CD4-positive, alpha-beta memory T cell (primary cell): Measurements from ENCODE around the gene PCGF2. TPM values are rescaled to one million over a fixed set of nuclear protein-coding genes. Genes with fewer than 3 reads are reported as not detected.

ENCODE experiments used
- CTCF ChIA-PET: fragments of 350-600 bp; sonication (Branson Sonifier 250); formaldehyde crosslinking; loops from one replicate; lab custom pipeline; 2021; ENCODE audit warnings: inconsistent platforms; ENCODE audit not compliant: partially characterized antibody; lab: Charles Lee
- POLR2A ChIA-PET: fragments of 350-600 bp; sonication (Branson Sonifier 250); formaldehyde crosslinking; loops from one replicate; lab custom pipeline; 2021; ENCODE audit not compliant: partially characterized antibody; lab: Charles Lee
- DNase-seq, 5 donors: peaks; one replicate each; pipeline versions ENCODE4 v3.0.0 to v3.0.0-alpha.2; 2020 to 2022; ENCODE audit warnings: mixed read lengths in 1 of 5
- H3K27ac ChIP-seq: one replicate; pipeline ENCODE4 v1.7.0; 2013; ENCODE audit warnings: low read depth, low read length
- H3K27me3 ChIP-seq: 2 replicates; pipeline ENCODE4 v1.7.0; 2013; ENCODE audit warnings: mild to moderate bottlenecking, low read length, moderate library complexity; ENCODE audit not compliant: insufficient read depth
- H3K36me3 ChIP-seq: 2 replicates; pipeline ENCODE4 v1.7.0; 2013; ENCODE audit warnings: mild to moderate bottlenecking, low read length, moderate library complexity; ENCODE audit not compliant: insufficient read depth
- H3K4me1 ChIP-seq: 2 replicates; pipeline ENCODE4 v1.7.0; 2013; ENCODE audit warnings: mild to moderate bottlenecking, low read length, moderate library complexity; ENCODE audit not compliant: insufficient read depth
- H3K4me3 ChIP-seq, 2 donors: one replicate each; pipeline ENCODE4 v1.7.0; 2013; ENCODE audit warnings: low read length in 2 of 2, mild to moderate bottlenecking in 1 of 2
- H3K9me3 ChIP-seq, 2 donors: one replicate each; pipeline ENCODE4 v1.7.0; 2013; ENCODE audit warnings: low read length in 2 of 2, control low read depth in 1 of 2; ENCODE audit not compliant: control insufficient read depth in 1 of 2
- H3K27ac Mint-ChIP-seq, 7 donors: one replicate each; pipeline ENCODE4 v1.8.0; 2020 to 2021; ENCODE audit warnings: mixed read lengths in 7 of 7, mild to moderate bottlenecking in 6 of 7, inconsistent platforms in 3 of 7, moderate library complexity in 3 of 7
- H3K27me3 Mint-ChIP-seq, 2 donors: one replicate each; pipeline ENCODE4 v1.8.0; 2020 to 2021; ENCODE audit warnings: mixed read lengths in 2 of 2
- H3K36me3 Mint-ChIP-seq, 2 donors: one replicate each; pipeline ENCODE4 v1.8.0; 2020 to 2021; ENCODE audit warnings: mixed read lengths in 2 of 2, inconsistent platforms in 1 of 2, mild to moderate bottlenecking in 1 of 2
- H3K4me1 Mint-ChIP-seq, 4 donors: one replicate each; pipeline ENCODE4 v1.8.0; 2020 to 2021; ENCODE audit warnings: mixed read lengths in 4 of 4, mild to moderate bottlenecking in 1 of 4
- H3K4me3 Mint-ChIP-seq, 8 donors: one replicate each; pipeline ENCODE4 v1.8.0; 2020 to 2021; ENCODE audit warnings: mixed read lengths in 8 of 8, mild to moderate bottlenecking in 7 of 8, moderate library complexity in 6 of 8, inconsistent platforms in 3 of 8
- H3K9me3 Mint-ChIP-seq, 8 donors: one replicate each; pipeline ENCODE4 v1.8.0; 2020 to 2021; ENCODE audit warnings: mixed read lengths in 8 of 8, mild to moderate bottlenecking in 5 of 8, inconsistent platforms in 3 of 8, moderate library complexity in 1 of 8
- intact Hi-C: fragments of 100-400 bp; cut with micrococcal nuclease; formaldehyde crosslinking; loops from one replicate; pipeline ENCODE4 v1.15.1; 2023
- microRNA-seq: library from miRNA; unstranded; fragments of <30 nt; microRNA quantifications from one replicate; pipeline ENCODE4 v1.2.0, GENCODE V29; 2021; ENCODE audit warnings: borderline replicate concordance, borderline number of aligned reads, borderline microRNAs expressed, mixed read lengths
- polyA plus RNA-seq, 2 donors: library from polyadenylated mRNA; unstranded; fragments of 300-500 nt; fragmentation: Illumina TruSeq; gene quantifications; one replicate each; pipeline ENCODE4 v1.2.3, GENCODE V29; 2021
- total RNA-seq, 2 experiments: library from RNA; stranded (reverse); gene quantifications; one replicate each; pipeline ENCODE4 v1.2.3, GENCODE V29; 2021

Gene PCGF2
- total and polyA plus RNA-seq, 4 experiments from 2014 or later, result not detected

- no peak overlapping the region for H3K4me3 ChIP-seq
- CTCF ChIA-PET, result interaction anchor here (0.7 to 0.8 kb wide), 2 partner anchors 9 to 49 kb away, joined by 3 read pairs; no protein-coding TSS in a partner anchor
Measured at GRCh38 chr17:38685491-38685890, 62.6 kb downstream of the PCGF2 start.

More at GRCh38 chr17:38685491-38685890, 62.6 kb downstream of the PCGF2 start:
- Mint-ChIP-seq H3K4me1 (peaks cover 0 to 1% (median 0%) of the 10 kb centered on the region in 4 donors), H3K27ac (no peak overlapping the region), H3K4me3 (no peak overlapping the region), H3K9me3 (no peaks in the 10 kb centered on the region), H3K27me3 (peaks cover 2 to 7% of the 10 kb centered on the region in 2 donors), H3K36me3 (no peaks in the 10 kb centered on the region)
- DNase-seq, result no peak
- POLR2A ChIA-PET, result interaction anchor here (1.0 kb wide), 1 partner anchor 16 kb away, joined by 3 read pairs; no protein-coding TSS in a partner anchor
- H3K27ac ChIP-seq, result no peak overlapping the region
- H3K4me1 ChIP-seq, result no peaks in the 10 kb centered on the region
- H3K27me3 ChIP-seq, result no peaks in the 10 kb centered on the region
- H3K9me3 ChIP-seq, result no peaks in the 10 kb centered on the region
- no peaks in the 10 kb centered on the region for H3K36me3 ChIP-seq
- intact Hi-C loops, result no loop called here

Small RNA genes lying within 50 kb of the gene (microRNA-seq; reads per million reads assigned to microRNA genes)
- not detected for gene MIR4726
- not detected for gene MIR4734

Other genes with a start within 250 kb of the PCGF2 start
- under 1 TPM; 0.28 to 0.79 TPM for gene SRCIN1, start 142.4 kb downstream of the PCGF2 start, total RNA-seq
- gene SRCIN1, start 142.4 kb downstream of the PCGF2 start, polyA plus RNA-seq, result not detected
- gene EPOP, start 73.4 kb downstream of the PCGF2 start, total RNA-seq, result under 1 TPM; 0.09 to 0.25 TPM
- not detected for gene EPOP, start 73.4 kb downstream of the PCGF2 start, polyA plus RNA-seq
- 100 to 1,000 TPM; 493 to 505 TPM for gene MLLT6, start 43.1 kb downstream of the PCGF2 start, total RNA-seq
- gene MLLT6, start 43.1 kb downstream of the PCGF2 start, polyA plus RNA-seq, result 10 to 100 TPM in 1 of 2 donors, 1 to 10 TPM in 1; 3.0 to 14.1 TPM
- gene CISD3, start 18.0 kb downstream of the PCGF2 start, total RNA-seq, result 10 to 100 TPM; 12.5 to 13.5 TPM
- gene CISD3, start 18.0 kb downstream of the PCGF2 start, polyA plus RNA-seq, result 10 to 100 TPM; 55.3 to 57.6 TPM
- gene PSMB3, start 4.4 kb upstream of the PCGF2 start, total RNA-seq, result 10 to 100 TPM; 93.5 to 99.0 TPM
- gene PSMB3, start 4.4 kb upstream of the PCGF2 start, polyA plus RNA-seq, result 100 to 1,000 TPM; 391 to 517 TPM
- 10 to 100 TPM; 55.9 to 66.3 TPM for gene PIP4K2B, start 51.2 kb upstream of the PCGF2 start, total RNA-seq
- 10 to 100 TPM; 10.2 to 16.6 TPM for gene PIP4K2B, start 51.2 kb upstream of the PCGF2 start, polyA plus RNA-seq
- gene CWC25, start 77.0 kb upstream of the PCGF2 start, total RNA-seq, result 10 to 100 TPM; 44.4 to 46.8 TPM
- gene CWC25, start 77.0 kb upstream of the PCGF2 start, polyA plus RNA-seq, result 1 to 10 TPM; 4.3 to 9.6 TPM
- 1,000 to 10,000 TPM; 1,511 to 1,572 TPM for gene RPL23, start 105.4 kb upstream of the PCGF2 start, total RNA-seq
- 1,000 to 10,000 TPM in 1 of 2 donors, 100 to 1,000 TPM in 1; 728 to 1,314 TPM for gene RPL23, start 105.4 kb upstream of the PCGF2 start, polyA plus RNA-seq
- gene LASP1, start 121.7 kb upstream of the PCGF2 start, total RNA-seq, result 100 to 1,000 TPM; 120 to 122 TPM
- 10 to 100 TPM; 32.1 to 65.3 TPM for gene LASP1, start 121.7 kb upstream of the PCGF2 start, polyA plus RNA-seq
- gene FBXO47, start 219.1 kb upstream of the PCGF2 start, total RNA-seq, result not detected
- gene FBXO47, start 219.1 kb upstream of the PCGF2 start, polyA plus RNA-seq, result not detected